PC-9 (cell line): ENCODE results near the gene AP2A1. TPM values are rescaled to one million over a fixed set of nuclear protein-coding genes. Genes with fewer than 3 reads are reported as not detected.

Experiments used
- BruUV-seq: library from RNA; stranded (reverse); fragments of 400-500 nt; replicated peaks from 2 replicates; lab custom pipeline; 2021; lab: Mats Ljungman, UMichigan
- CTCF ChIA-PET: fragments of 300-600 bp; sonication (Branson Sonifier 250); formaldehyde crosslinking; loops from one replicate; lab custom pipeline; 2022; ENCODE audit warnings: antibody characterized with exemption; lab: Charles Lee
- POLR2A ChIA-PET: fragments of 300-600 bp; sonication (Branson Sonifier 250); formaldehyde crosslinking; loops from one replicate; lab custom pipeline; 2022; ENCODE audit warnings: antibody characterized with exemption; ENCODE audit not compliant: unreplicated experiment; lab: Charles Lee
- DNase-seq, 2 experiments: peaks; one replicate each; pipeline versions ENCODE4 v3.0.0 to v3.0.0-alpha.2; 2015 to 2022; ENCODE audit warnings: mixed read lengths in 1 of 2
- H2AFZ ChIP-seq: fragments of 200-600 bp; sonication (generic); 2 replicates; pipeline ENCODE4 v1.8.1; 2017; ENCODE audit warnings: antibody characterized with exemption
- H3F3A ChIP-seq: fragments of 200-600 bp; sonication (generic); 2 replicates; pipeline ENCODE4 v1.8.1; 2017; ENCODE audit warnings: antibody characterized with exemption, mild to moderate bottlenecking, low read depth; ENCODE audit not compliant: insufficient read depth
- H3K27ac ChIP-seq: fragments of 200-600 bp; sonication (generic); 2 replicates; pipeline ENCODE4 v1.6.1; 2016; ENCODE audit warnings: mixed run types
- H3K27me3 ChIP-seq: fragments of 200-600 bp; sonication (generic); 2 replicates; pipeline ENCODE4 v1.6.1; 2016; ENCODE audit warnings: low read depth, mixed run types; ENCODE audit not compliant: insufficient read depth
- H3K36me3 ChIP-seq: fragments of 200-600 bp; sonication (generic); 2 replicates; pipeline ENCODE4 v1.6.1; 2016; ENCODE audit warnings: low read depth, mixed run types
- H3K4me1 ChIP-seq: fragments of 200-600 bp; sonication (generic); replicated peaks from 2 replicates; pipeline ENCODE4 v1.6.1; 2016; ENCODE audit warnings: mixed run types; ENCODE audit not compliant: insufficient read depth
- H3K4me2 ChIP-seq: fragments of 200-600 bp; sonication (generic); 2 replicates; pipeline ENCODE4 v1.6.1; 2017; ENCODE audit warnings: mixed run types
- H3K4me3 ChIP-seq: fragments of 200-600 bp; sonication (generic); 2 replicates; pipeline ENCODE4 v1.6.1; 2016; ENCODE audit warnings: mixed run types
- H3K79me2 ChIP-seq: fragments of 200-600 bp; sonication (generic); 2 replicates; pipeline ENCODE4 v1.6.1; 2017; ENCODE audit warnings: low read depth, mixed run types
- H3K9me2 ChIP-seq: fragments of 200-600 bp; sonication (generic); 2 replicates; pipeline ENCODE4 v1.8.1; 2017; ENCODE audit warnings: mild to moderate bottlenecking; ENCODE audit not compliant: insufficient read depth
- H3K9me3 ChIP-seq: fragments of 200-600 bp; sonication (generic); 2 replicates; pipeline ENCODE4 v1.8.1; 2016; ENCODE audit warnings: low read depth; ENCODE audit not compliant: insufficient read depth
- H4K20me1 ChIP-seq: fragments of 200-600 bp; sonication (generic); 2 replicates; pipeline ENCODE4 v1.8.1; 2017; ENCODE audit not compliant: insufficient read depth
- EZH2 ChIP-seq: fragments of 200-600 bp; sonication (generic); IDR thresholded peaks from 2 replicates; pipeline ENCODE4 v1.8.0; 2017; ENCODE audit warnings: antibody characterized with exemption, low read depth
- intact Hi-C: fragments of 100-400 bp; cut with micrococcal nuclease; formaldehyde crosslinking; loops from one replicate; pipeline ENCODE4 v1.10.0; 2022; ENCODE audit not compliant: unreplicated experiment
- total RNA-seq: library from RNA; stranded (reverse); gene quantifications from 2 replicates; pipeline ENCODE4 v1.2.3, GENCODE V29; 2021
- TF ChIP-seq, protein P1 (sequence below): fragments of 200-600 bp; sonication (generic); conservative IDR thresholded peaks from 2 replicates; pipeline ENCODE4 v1.6.1; 2017; ENCODE audit warnings: mixed run types, antibody characterized with exemption, mild to moderate bottlenecking, moderate library complexity

The AP2A1 gene
- total RNA-seq, 1 experiment from 2014 or later = 91.8 TPM

DNA sequence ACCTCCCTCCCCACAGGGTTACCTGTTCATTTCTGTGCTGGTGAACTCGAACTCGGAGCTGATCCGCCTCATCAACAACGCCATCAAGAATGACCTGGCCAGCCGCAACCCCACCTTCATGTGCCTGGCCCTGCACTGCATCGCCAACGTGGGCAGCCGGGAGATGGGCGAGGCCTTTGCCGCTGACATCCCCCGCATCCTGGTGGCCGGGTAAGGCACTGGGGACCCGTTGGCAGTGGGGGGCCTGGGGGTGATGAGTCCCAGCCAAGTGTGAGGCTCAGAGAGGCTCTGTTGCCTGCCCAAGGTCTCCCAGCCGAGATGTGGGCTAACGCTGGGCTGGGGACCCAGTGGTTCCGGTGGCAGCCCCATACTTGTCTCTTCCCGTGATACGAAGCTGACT lies 15.7 kb downstream of the AP2A1 start:
- Histone ChIP-seq H3K4me3 (no peak overlapping the region), H3K4me2 (no peak overlapping the region), H3K9me2 (no peaks in the 10 kb centered on the region), H3K4me1 (no peaks in the 10 kb centered on the region), H3F3A (no peaks in the 10 kb centered on the region; the same call in 1 of the 2 replicates), H2AFZ (no peak overlapping the region), H3K79me2 (no peaks in the 10 kb centered on the region), H3K27me3 (no peaks in the 10 kb centered on the region), H3K9me3 (no peaks in the 10 kb centered on the region), H3K36me3 (peaks cover 9% of the 10 kb centered on the region; the same call in 1 of the 2 replicates), H4K20me1 (peaks cover 4% of the 10 kb centered on the region; the same call in 1 of the 2 replicates), H3K27ac (no peak overlapping the region)
- intact Hi-C loops = no loop called here
- DNase-seq = no peak
- BruUV-seq = no TSS peak
- POLR2A ChIA-PET = no interaction called here
- CTCF ChIA-PET = no interaction called here
- TF ChIP-seq, protein P1, sequence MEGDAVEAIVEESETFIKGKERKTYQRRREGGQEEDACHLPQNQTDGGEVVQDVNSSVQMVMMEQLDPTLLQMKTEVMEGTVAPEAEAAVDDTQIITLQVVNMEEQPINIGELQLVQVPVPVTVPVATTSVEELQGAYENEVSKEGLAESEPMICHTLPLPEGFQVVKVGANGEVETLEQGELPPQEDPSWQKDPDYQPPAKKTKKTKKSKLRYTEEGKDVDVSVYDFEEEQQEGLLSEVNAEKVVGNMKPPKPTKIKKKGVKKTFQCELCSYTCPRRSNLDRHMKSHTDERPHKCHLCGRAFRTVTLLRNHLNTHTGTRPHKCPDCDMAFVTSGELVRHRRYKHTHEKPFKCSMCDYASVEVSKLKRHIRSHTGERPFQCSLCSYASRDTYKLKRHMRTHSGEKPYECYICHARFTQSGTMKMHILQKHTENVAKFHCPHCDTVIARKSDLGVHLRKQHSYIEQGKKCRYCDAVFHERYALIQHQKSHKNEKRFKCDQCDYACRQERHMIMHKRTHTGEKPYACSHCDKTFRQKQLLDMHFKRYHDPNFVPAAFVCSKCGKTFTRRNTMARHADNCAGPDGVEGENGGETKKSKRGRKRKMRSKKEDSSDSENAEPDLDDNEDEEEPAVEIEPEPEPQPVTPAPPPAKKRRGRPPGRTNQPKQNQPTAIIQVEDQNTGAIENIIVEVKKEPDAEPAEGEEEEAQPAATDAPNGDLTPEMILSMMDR = no peak
- no peak for TF ChIP-seq EZH2

DNA sequence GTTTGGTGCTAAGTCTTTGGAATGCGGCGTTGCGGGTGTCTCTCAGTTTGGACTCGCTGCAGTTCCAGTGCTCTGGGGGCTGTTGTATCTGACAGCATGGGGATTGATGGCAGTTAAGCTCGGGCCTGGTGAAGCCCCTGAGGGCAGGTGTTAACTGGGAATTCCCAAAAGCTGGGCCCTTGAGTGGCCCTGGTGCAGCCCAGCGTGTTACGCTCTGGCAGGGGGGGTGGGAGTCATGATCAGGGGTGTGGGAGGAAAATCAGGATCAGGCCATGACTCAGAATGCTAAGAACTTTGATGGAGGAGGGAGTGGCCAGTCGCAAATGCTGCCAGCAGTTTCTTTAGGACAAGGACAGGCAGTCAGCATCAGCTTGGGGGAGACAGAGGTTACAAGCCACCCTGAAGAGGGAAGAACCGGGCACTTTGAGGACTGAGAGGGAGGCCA lies 19.6 kb downstream of the AP2A1 start:
- Histone ChIP-seq H3K4me3 (no peak overlapping the region), H3K36me3 (peaks cover 9% of the 10 kb centered on the region; the same call in 1 of the 2 replicates), H2AFZ (no peak overlapping the region), H3K9me2 (no peaks in the 10 kb centered on the region), H3K27ac (no peak overlapping the region), H4K20me1 (no peaks in the 10 kb centered on the region; the same call in 1 of the 2 replicates), H3F3A (no peaks in the 10 kb centered on the region; the same call in 1 of the 2 replicates), H3K4me2 (no peak overlapping the region), H3K27me3 (no peaks in the 10 kb centered on the region), H3K79me2 (no peaks in the 10 kb centered on the region), H3K4me1 (no peaks in the 10 kb centered on the region), H3K9me3 (no peaks in the 10 kb centered on the region)
- CTCF ChIA-PET = interaction anchor here (0.6 kb wide), 1 partner anchor 39 kb away, joined by 7 read pairs; no protein-coding TSS in a partner anchor
- intact Hi-C loops = no loop called here
- TF ChIP-seq EZH2 = no peak
- TF ChIP-seq, protein P1 = no peak
- BruUV-seq = no TSS peak
- DNase-seq = no peak
- POLR2A ChIA-PET = no interaction called here

DNA sequence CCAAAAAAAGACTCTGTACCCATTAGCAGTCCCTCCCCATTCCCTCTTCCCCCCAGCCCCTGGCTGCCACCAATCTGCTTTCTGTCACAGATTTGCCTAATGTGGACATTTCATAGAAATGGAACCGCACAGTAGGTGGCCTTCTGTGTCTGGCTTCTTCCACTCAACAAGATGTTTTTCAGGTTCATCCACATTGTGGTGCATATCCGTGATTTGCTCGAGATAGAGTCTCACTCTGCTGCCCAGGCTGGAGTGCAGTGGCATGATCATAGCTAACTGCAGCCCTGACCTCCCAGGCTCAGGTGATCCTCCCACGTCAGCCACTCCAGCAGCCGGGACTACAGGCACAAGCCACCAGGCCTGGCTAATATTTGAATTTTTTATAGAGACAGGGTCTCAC lies 20.9 kb downstream of the AP2A1 start:
- intact Hi-C loops = no loop called here
- POLR2A ChIA-PET = no interaction called here
- Histone ChIP-seq H3K9me3 (no peaks in the 10 kb centered on the region), H3K36me3 (peaks cover 6% of the 10 kb centered on the region; the same call in 1 of the 2 replicates), H3F3A (peaks cover under 1% of the 10 kb centered on the region; the same call in 1 of the 2 replicates), H3K9me2 (no peaks in the 10 kb centered on the region), H3K27ac (no peak overlapping the region), H3K79me2 (no peaks in the 10 kb centered on the region), H3K4me1 (peaks cover 3% of the 10 kb centered on the region), H4K20me1 (peaks cover 1% of the 10 kb centered on the region), H3K27me3 (no peaks in the 10 kb centered on the region), H3K4me2 (no peak overlapping the region), H3K4me3 (no peak overlapping the region), H2AFZ (no peak overlapping the region)
- BruUV-seq = no TSS peak
- CTCF ChIA-PET = no interaction called here
- no peak for TF ChIP-seq EZH2
- TF ChIP-seq, protein P1 = no peak
- no peak for DNase-seq
